SH-SY5Y (cell line): ENCODE results near the gene RHBDL2.

Experiments used
- GATA2 ChIP-seq: IDR thresholded peaks from 2 replicates; pipeline ENCODE4 v1.6.1; 2011; ENCODE audit warnings: mild to moderate bottlenecking, low read depth, low read length
- GATA3 ChIP-seq: IDR thresholded peaks from 2 replicates; pipeline ENCODE4 v1.6.1; 2011; ENCODE audit warnings: low read depth, mild to moderate bottlenecking, low read length, moderate library complexity

The RHBDL2 gene

DNA sequence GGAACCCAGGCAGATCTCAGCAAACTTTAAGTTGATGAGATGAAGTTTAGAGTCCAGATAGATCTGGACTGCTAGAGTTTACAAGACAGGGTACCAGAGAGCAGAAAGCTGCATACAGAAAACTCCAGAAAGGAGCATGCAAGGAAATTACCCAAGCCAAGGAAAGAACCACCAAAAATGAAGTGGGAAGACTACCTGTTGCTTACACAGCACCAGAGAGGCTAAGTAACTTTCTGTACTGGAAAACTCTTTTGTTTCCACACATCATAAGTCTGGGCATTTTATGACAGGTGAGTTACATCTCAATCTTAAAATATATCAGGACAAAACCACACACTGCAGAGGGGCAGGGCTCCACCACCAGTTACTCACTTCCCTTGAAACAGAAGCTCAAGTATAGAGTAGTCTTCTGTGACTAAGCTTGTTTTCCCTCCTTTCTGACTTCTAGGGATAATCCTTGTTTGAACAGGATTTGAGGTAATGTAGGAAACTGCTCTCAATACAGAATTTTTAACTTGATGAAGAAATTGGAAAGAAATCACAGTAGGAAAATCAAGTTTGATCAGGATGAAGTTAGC is 42.9 kb downstream of the RHBDL2 start:
- TF ChIP-seq GATA3 (no peak), GATA2 (no peak)

DNA sequence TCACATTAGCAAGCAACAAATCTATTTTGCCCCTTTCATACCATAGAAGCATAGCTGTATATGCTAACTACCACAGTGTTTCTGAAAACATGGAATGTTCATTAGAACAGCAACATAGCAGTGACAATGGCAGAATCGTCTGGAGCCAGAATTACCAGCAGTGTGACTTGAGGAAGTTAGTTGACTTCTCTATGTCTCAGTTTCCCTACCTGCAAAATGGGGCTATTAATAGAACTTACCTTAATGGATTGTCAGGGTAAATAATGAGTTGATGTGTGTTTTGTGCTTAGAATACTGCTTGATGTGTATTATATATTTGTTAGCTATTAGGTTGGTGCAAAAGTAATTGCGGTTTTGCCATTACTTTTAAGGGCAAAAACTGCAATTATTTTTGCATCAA is 45.5 kb downstream of the RHBDL2 start:
- no peak for TF ChIP-seq GATA2
- TF ChIP-seq GATA3, result no peak

DNA sequence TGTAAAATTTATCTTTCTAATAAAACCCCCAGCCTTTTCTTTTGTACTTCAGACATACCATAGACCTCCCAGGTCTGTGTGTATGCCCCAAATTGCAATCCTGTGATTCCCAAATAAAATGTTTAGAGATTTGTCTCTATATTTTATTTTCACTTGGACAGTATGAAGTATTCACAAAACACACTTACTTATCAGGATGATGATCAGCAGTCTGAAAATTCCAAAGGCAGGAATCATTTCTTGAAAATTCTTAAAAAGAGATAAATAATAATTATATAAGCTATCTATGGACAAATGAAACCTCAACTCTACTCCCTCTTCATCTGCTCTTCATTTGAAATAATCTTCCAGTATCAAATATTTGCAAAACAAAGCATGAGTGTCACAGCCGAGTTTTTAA is 48.7 kb downstream of the RHBDL2 start:
- TF ChIP-seq GATA2 (no peak), GATA3 (no peak)

DNA sequence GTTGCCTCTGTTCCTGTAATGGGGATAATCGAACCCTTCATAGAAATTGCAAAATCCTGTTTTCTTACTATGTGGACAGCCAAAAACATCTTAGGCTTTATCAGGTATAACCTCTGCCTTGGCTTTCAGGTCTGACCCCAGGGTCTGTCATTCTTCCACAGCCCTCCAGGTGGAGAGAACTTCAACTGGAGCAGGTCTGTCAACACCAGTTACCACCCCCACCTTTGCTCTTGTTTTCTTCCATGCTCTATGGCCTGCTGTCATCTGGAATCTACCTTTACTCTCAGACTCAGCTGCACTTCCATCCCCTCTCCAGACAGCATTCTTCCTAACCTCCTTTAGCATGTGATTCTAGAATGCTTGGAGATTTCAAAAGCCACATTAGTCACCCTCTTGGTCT is 49.9 kb downstream of the RHBDL2 start:
- no peak for TF ChIP-seq GATA3
- TF ChIP-seq GATA2, result no peak

DNA sequence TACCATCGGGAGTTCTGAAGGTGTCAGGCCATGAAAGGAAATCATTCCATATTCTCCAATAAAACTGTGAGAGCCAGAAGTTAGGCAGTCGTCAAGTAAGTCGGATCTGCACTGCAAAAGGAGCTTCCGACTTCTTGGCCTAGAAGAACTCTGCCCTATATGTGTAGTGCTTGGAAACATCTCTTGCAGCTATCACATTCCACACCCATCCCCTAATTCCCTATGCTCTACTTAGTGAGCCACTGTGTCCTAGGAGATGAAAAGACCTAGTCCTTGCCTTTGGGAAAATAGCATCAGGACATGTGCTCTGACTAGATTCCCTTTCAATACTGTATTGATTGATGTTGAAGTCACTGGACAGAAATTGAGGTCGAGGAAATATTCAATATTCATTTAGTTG is 52.0 kb downstream of the RHBDL2 start:
- TF ChIP-seq GATA2, result no peak
- no peak for TF ChIP-seq GATA3

DNA sequence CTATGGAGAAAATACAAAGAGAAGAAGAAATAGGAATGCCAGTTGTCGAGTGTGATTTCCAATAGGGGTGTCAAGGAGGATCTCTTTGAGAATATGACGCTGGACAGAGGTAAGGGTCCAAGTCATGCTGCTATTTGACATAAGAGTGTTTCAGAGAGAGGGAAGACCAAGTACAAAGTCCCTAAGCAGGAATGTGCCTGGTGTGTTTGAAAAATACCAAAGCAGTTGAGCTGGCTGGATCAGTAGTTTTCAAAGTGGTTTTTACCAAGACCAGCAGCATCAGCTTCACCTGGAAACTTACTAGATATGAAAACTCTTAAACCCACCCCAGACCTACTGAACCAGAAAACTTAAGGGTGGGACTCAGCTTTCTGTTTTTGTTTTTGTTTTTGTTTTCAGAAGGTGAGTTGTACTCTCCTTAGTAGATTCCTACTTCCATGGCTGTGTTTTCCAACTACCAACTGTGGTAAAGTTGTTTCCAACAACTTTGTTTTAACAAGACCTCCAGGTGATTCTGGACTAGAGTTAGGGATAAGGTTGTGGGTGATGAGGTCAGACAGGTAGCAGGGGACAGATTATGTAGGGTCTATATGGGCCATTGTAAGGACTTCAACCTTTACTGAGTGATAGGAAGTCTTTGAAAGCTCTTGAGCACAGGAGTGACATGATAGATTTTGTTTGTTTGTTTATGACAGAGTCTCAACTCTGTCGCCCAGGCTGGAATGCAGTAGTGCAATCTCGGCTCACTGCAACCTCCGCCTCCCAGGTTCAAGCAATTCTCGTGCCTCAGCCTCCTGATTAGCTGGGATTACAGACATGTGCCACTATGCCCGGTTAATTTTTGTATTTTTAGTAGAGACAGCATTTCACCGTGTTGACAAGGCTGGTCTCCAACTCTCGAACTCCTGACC is 53.0 kb downstream of the RHBDL2 start:
- no peak for TF ChIP-seq GATA2
- no peak for TF ChIP-seq GATA3

DNA sequence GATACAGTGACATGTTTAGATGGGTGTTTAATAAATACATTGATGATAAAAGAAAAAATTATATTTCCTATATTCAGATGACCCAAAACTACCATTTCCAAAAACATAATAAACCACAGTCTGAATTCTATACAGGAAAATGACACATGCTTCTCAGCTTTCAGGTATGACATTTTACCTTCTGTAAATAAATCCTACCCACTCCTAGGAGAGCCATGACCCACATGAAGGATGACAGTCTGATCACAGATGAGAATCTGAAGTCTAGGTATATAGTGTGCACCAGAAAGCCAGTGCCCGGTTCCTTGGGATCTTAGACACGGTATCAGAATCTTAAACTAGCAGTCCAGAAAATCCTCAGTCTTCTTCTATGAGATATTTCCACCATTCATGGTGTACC is 56.5 kb downstream of the RHBDL2 start:
- TF ChIP-seq GATA3 (no peak), GATA2 (no peak)

DNA sequence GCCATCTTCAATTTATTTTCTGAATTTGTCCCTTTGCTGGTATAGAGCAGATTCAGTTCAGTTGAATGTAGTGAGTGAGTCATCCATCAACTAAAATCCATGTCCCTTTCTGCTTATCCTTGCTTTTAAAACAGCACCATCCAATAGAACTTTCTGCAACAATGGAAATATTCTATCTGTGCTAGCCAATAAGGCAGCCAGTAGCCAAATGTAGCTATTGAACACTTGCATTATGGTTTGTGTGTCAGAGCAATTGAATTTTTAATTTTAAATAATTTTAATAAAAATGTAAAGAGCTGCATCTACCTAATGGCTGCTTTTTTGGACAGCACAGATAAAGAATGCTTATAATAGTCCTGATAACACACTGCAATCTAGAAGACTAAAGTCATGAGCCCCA is 60.1 kb downstream of the RHBDL2 start, which contains the start of gene GJA9:
TSS of gene GJA9 (minus strand) at position 101 of the 400 bp plus-strand sequence. CDS start 5,489 bp downstream, outside the sequence.
- TF ChIP-seq GATA3 (no peak), GATA2 (no peak)

DNA sequence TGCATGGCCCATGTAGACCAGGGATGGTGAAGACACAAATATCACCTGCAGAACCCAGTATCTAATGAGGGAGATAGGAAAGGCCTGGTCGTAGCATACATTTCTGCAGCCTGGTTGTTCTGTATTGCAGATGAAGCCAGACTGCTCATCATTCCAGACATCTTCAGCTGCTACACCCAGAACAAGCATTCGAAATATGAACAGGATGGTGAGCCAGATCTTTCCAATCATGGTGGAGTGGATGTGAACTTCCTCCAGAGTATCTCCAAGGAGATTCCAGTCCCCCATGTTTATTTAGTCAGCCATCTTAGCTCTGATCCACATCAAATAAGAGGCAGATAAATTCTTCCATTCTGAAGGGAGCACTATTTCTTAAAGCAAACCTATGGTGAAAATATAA is 65.8 kb downstream of the RHBDL2 start:
- TF ChIP-seq GATA3 (no peak), GATA2 (no peak)

DNA sequence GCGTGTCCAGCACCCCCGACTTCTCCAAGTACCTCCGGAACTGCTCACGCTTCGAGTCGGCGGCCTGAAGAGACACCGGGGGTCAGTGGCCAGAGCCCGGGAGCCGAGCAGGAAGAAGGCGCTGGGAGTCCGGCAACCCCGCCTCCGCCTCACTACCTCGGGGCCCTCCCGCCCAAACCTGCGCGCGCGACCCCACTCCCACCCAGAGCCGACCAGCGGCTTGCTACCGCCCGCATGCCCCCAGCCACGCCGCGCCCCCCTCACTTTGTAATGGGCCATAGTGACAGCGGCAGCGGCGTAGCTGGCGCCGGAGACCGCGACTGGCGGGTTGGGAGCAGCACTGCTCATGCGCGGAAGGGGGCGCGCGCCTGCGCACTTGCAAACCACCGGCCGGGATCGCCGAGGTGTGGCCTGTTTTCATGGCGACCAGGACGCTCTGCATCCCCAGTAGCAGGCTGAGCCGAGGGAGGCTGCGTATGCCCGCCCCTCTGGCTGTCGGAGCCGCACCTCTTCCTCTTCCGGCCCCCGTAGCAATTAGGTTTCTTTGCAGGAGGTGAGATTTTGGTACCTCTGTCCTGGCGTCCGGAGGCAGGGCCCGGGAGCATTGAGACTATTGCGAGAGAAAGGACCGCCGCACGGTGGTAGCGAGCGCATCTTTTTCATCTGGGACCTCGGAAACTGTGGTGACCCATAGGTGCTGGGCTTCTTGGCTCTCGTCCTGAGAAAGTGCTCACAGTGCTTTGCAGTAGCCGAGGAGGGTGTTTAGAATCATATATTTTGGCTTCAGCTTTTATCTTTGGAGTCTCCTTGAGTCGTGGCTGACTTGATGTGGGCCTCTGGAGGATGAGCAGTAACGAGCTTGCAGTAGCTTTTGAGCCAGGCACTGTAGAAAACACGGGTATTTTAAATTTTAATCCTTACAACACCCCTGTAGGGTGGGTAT is 68.3 kb downstream of the RHBDL2 start, which contains the start of gene MYCBP:
TSS of gene MYCBP (minus strand) at position 322 of the 943 bp plus-strand sequence. CDS start at position 279, 43 bp downstream.
- TF ChIP-seq GATA3 (no peak), GATA2 (no peak; the same call in 1 of the 2 replicates)

DNA sequence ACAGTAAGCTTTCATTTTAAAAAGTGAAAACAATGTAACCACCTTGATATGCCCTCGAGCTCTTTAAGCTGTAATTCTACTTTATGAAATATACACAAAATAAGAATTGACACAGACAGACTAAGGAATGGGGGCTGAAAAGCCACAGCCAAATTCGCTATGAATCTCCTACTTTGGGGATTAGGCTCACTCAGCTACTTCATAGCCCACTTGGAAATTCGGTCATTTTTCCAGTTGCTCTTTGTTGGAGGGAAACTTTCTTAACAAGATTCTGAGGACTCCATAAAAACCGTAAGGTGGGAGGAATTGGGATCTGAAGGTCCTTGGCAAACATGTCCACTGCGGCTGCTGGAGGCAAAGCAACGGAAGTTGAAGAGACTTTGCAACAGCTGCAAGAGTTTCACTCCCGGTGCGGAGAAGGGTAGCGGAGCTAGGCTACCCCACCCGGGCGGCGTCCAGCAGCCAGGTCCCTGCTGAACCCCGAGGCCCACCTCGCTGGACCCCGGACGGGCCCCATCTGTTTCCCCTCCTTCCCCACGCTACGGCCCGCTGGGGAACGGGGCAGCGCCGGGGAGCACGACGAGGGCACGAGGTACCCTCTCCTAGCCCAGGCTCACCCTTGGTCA is 69.1 kb downstream of the RHBDL2 start:
- TF ChIP-seq GATA3, result no peak
- no peak for TF ChIP-seq GATA2

DNA sequence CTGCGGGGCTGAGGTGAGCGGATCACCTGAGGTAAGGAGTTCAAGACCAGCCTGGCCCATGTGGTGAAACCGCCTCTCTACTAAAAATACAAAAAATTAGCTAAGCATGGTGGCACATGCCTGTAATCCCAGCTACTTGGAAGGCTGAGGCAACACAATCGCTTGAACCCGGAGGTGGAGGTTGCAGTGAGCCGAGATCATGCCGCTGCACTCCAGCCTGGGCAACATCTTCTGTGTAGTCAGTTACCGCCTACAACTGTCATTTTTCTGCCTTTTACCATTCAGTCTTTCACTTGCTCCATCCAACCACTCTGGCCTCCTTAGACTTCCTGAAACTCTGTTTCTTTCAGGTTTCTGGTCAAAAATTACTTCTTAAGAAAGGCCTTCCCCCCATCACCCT is 70.6 kb downstream of the RHBDL2 start:
- TF ChIP-seq GATA2 (no peak), GATA3 (no peak)

DNA sequence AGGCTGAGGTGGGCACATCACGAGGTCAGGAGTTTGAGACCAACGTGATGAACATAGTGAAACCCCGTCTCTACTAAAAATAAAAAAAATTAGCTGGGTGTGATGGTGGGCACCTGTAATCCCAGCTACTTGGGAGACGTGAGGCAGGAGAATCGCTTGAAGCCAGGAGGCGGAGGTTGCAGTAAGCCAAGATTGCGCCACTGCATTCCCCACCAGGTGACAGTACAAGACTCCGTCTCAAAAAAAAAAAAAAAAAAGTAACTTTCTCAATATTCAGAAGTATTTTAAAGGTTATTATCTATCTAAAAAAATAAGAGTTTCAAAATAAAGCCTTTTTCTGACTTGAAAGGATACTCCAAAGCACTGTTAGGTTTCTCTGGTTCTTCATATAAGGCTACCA is 74.4 kb downstream of the RHBDL2 start:
- TF ChIP-seq GATA2 (no peak), GATA3 (no peak)
